Brain microvascular endothelial cell (primary cell): ENCODE data around the gene KIF6.

Experiments
- DNase-seq: peaks from one replicate; pipeline ENCODE4 v3.0.0-alpha.2; 2020
- H3K27ac ChIP-seq: fragments of 250-450 bp; sonication (Bioruptor Pico); 2 replicates; pipeline ENCODE4 v1.5.1; 2020; ENCODE audit warnings: mild to moderate bottlenecking, moderate library complexity
- H3K27me3 ChIP-seq: fragments of 250-450 bp; sonication (Bioruptor Pico); replicated peaks from 2 replicates; pipeline ENCODE4 v1.5.1; 2020; ENCODE audit warnings: mild to moderate bottlenecking
- H3K36me3 ChIP-seq: fragments of 250-450 bp; sonication (Bioruptor Pico); replicated peaks from 2 replicates; pipeline ENCODE4 v1.5.1; 2020; ENCODE audit warnings: mild to moderate bottlenecking
- H3K4me3 ChIP-seq: 2 replicates; pipeline ENCODE4 v1.5.1; 2011; ENCODE audit warnings: low read depth, mild to moderate bottlenecking, control low read depth, low read length, moderate library complexity
- CTCF ChIP-seq: IDR thresholded peaks from 2 replicates; pipeline ENCODE4 v1.5.1; 2011; ENCODE audit warnings: low read depth, mild to moderate bottlenecking, moderate library complexity, low read length, control low read depth, inconsistent platforms; ENCODE audit errors: missing control alignments
- in situ Hi-C: cut with HindIII; loops from 2 replicates; pipeline ENCODE4 v1.10.0; 2017; ENCODE audit warnings: low sequenced_read_pairs, low pct_ligation_motif_present

KIF6 gene

DNA sequence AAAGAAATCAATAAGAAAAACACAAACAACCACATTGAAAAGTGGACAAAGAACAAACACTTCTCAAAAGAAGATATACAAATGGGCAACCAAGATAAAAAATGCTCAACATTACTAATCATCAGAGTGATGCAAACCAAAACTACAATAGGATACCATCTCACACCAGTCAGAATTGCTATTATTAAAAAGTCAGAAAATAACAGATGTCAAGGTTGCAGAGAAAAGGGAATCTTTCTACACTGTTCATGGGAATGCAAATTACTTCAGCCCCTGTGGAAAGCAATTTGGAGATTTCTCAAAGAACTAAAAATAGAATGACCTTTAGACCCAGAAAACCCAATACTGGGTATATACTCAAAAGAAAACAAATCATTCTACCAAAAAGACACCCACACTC lies 29.8 kb downstream of the KIF6 start:
- Histone ChIP-seq H3K36me3 (no peaks in the 10 kb centered on the region), H3K27me3 (no peaks in the 10 kb centered on the region), H3K27ac (no peak overlapping the region), H3K4me3 (no peak overlapping the region)
- in situ Hi-C loops, result no loop called here
- no peak for TF ChIP-seq CTCF
- no peak for DNase-seq

- DNase-seq, result no peak
- no peak for TF ChIP-seq CTCF
- in situ Hi-C loops, result no loop called here
Observed at GRCh38 chr6:39693206-39693605, 32.0 kb downstream of the KIF6 start.

DNA sequence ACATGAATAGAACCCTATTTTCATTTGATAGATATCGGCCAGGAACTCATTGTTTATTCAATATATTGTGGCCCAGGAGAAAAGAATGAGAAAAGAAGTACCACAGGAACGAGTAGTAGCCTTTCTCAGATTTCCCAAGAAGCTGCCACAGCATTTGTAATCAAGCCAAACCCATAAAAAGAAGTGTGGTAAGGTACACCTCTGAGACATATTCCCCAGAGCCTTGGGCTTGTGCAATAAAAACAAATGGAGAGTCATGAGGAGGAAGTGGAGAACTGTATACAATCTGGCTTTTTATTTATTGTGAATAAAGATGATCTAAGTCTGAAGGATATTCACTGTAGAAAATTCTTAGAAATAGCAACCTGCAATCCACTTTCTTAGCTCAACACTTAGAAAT lies 36.7 kb downstream of the KIF6 start:
- in situ Hi-C loops, result no loop called here
- H3K27ac ChIP-seq, result no peak overlapping the region
- no peak for TF ChIP-seq CTCF
- peak; percentile 70 for DNase-seq
- H3K36me3 ChIP-seq, result no peaks in the 10 kb centered on the region
- no peak overlapping the region for H3K4me3 ChIP-seq
- no peaks in the 10 kb centered on the region for H3K27me3 ChIP-seq

More at GRCh38 chr6:39693206-39693605, 32.0 kb downstream of the KIF6 start:
- Histone ChIP-seq H3K27ac (no peak overlapping the region), H3K36me3 (no peaks in the 10 kb centered on the region), H3K4me3 (no peak overlapping the region), H3K27me3 (no peaks in the 10 kb centered on the region)

GRCh38 chr6:39686976-39687375 lies 38.2 kb downstream of the KIF6 start:
- no peak for TF ChIP-seq CTCF
- H3K27ac ChIP-seq, result no peak overlapping the region
- no peaks in the 10 kb centered on the region for H3K27me3 ChIP-seq
- DNase-seq, result no peak
- in situ Hi-C loops, result no loop called here
- no peak overlapping the region for H3K4me3 ChIP-seq
- H3K36me3 ChIP-seq, result no peaks in the 10 kb centered on the region

DNA sequence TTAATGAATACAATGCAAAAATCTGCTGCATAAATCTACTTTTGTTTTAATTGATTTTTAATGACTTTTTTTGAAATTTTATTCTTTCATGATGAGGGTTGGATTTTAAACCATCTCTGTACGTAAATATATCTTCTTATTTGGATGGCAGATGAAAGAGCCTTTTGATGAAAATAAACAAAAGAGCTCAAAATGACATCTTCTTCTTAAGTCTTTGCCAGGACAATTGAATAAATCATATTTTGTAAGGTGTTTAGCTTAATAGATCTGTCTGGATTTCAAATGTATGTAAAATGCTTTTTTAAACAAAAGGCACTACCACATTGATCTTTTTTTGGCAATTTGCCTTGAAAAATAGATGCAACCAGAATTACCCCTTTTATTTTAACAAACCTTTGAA lies 39.3 kb downstream of the KIF6 start:
- Histone ChIP-seq H3K4me3 (no peak overlapping the region), H3K27ac (no peak overlapping the region), H3K27me3 (no peaks in the 10 kb centered on the region), H3K36me3 (no peaks in the 10 kb centered on the region)
- in situ Hi-C loops, result no loop called here
- TF ChIP-seq CTCF, result no peak
- no peak for DNase-seq

GRCh38 chr6:39685489-39685826 lies 39.8 kb downstream of the KIF6 start:
- TF ChIP-seq CTCF, result no peak
- Histone ChIP-seq H3K27ac (no peak overlapping the region), H3K4me3 (no peak overlapping the region), H3K36me3 (no peaks in the 10 kb centered on the region), H3K27me3 (no peaks in the 10 kb centered on the region)
- DNase-seq, result no peak
- in situ Hi-C loops, result no loop called here
